Fibroblast of lung (primary cell): ENCODE measurements around the gene BCKDK.

ENCODE experiments used
- EZH2 ChIP-seq: IDR thresholded peaks from 2 replicates; pipeline ENCODE4 v1.5.1; 2012; ENCODE audit warnings: low read length, control low read depth, mild to moderate bottlenecking; ENCODE audit errors: missing control alignments
- TF ChIP-seq, protein P1 (sequence below), 2 donors: IDR thresholded peaks in 1 of 2; conservative IDR thresholded peaks in 1 of 2; 1 replicate in 1 of 2; 2 replicates in 1 of 2; pipeline ENCODE4 v1.5.1; 2011 to 2012; ENCODE audit warnings: low read length in 2 of 2, control low read depth in 1 of 2, inconsistent platforms in 1 of 2, low read depth in 1 of 2, mild to moderate bottlenecking in 1 of 2

DNA sequence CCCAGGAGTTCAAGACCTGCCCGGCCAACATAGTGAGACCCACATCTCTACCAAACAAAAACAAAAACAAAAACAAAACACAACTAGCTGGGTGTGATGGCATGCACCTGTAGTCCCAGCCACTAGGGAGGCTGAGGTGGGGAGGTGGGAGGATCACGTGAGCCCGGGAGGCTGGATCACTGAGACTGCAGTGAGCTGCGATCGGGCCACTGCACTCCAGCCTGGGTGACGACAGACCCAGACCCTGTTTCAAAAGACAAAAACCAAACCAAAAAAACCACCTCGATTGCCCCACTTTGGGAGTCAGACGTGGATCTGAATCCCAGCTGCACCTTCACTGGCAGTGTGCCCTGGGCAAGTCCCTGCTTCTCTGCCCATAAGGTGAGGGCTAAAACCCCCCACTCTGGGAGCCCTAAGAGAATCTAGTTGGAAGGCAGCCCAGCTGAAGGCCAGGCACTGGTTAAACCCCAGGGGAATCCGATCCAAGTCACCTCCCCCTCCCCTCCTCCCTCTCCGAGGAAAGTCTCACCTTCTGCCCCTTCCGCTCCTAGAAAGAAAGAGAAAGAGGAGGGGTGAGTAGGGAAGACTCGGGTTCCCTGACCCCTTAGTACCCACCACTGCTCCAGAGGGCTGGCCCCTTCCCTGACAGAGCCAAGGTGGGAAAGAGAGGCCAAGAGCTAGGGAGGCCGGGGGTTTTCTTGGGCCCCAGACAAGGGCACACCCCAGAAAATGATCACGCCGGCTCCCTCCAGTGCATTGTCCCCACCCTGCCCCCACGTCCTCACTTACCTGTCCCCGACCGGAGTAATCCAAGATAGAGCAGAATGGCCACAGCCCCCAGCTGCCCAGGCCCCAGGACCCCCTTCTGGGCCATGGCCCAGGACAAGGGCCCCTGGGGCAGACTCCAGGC lies 26.7 kb downstream of the BCKDK start:
- TF ChIP-seq, protein P1, sequence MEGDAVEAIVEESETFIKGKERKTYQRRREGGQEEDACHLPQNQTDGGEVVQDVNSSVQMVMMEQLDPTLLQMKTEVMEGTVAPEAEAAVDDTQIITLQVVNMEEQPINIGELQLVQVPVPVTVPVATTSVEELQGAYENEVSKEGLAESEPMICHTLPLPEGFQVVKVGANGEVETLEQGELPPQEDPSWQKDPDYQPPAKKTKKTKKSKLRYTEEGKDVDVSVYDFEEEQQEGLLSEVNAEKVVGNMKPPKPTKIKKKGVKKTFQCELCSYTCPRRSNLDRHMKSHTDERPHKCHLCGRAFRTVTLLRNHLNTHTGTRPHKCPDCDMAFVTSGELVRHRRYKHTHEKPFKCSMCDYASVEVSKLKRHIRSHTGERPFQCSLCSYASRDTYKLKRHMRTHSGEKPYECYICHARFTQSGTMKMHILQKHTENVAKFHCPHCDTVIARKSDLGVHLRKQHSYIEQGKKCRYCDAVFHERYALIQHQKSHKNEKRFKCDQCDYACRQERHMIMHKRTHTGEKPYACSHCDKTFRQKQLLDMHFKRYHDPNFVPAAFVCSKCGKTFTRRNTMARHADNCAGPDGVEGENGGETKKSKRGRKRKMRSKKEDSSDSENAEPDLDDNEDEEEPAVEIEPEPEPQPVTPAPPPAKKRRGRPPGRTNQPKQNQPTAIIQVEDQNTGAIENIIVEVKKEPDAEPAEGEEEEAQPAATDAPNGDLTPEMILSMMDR (conservative IDR thresholded peaks at IDR 0.05 in 1 of 2, IDR thresholded peaks at IDR 0.05 in 1 of 2; ENCODE audit: low read depth in 1 of 2, low read length in 2 of 2), result no peak
- TF ChIP-seq EZH2, result no peak
